ENCODE results near the gene NTN5. TPM values are rescaled to one million over a fixed set of nuclear protein-coding genes. Genes with fewer than 3 reads are reported as not detected.

NTN5 gene
- total and polyA plus RNA-seq, 2 donors from 2014 or later: 0.52 to 0.85 TPM

DNA sequence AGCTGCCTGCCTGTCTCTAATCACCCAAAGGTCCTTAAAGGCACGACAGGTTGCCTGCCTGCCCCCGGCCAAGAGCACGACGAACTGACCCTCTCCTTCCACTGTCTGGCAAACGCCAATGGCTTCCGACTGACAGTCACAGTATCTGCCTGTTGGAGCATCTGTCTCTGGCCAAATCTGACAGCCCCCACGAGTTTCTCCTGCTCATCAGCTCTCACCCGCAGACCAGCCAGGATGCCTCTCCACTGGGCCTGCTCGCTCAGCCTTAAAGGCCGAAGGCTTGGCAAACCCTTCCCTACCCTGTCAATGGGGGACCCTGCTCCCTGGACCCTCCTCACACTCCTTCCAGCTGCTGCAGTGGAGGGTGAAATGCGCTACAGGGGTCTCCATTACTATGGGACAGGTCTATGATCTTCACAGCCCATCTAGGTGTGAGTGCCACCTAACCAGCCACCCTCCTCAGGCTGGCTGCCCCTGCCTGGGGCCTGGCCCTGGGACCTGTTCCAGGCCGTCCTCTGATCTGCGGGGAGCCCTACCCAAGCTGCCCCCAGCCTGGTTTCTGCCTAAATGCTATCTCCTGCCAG lies 58.9 kb downstream of the NTN5 start:
- intact Hi-C loops (cut with DNase I): no loop called here
- Histone ChIP-seq H3K27ac (ENCODE audit: low read depth in 2 of 2, low read length in 2 of 2) (no peak overlapping the region), H3K4me3 (ENCODE audit: low read length in 3 of 3) (no peak overlapping the region), H3K27me3 (ENCODE audit: control insufficient read depth, insufficient read depth, low read length) (no peaks in the 10 kb centered on the region), H3K9ac (ENCODE audit: low read length in 3 of 3) (no peak overlapping the region), H3K4me1 (ENCODE audit: control insufficient read depth in 2 of 3, insufficient read depth in 2 of 3, low read depth in 1 of 3, low read length in 3 of 3) (peaks cover 0 to 18% (median 9%) of the 10 kb centered on the region in 3 donors), H3K9me3 (ENCODE audit: control insufficient read depth in 2 of 3, insufficient read depth in 1 of 3, low read length in 3 of 3) (no peaks in the 10 kb centered on the region), H3K36me3 (ENCODE audit: control insufficient read depth in 2 of 3, insufficient read depth in 3 of 3, low read length in 3 of 3) (peaks cover 0 to 18% (median 11%) of the 10 kb centered on the region in 3 donors)
- TF ChIP-seq, protein P1, sequence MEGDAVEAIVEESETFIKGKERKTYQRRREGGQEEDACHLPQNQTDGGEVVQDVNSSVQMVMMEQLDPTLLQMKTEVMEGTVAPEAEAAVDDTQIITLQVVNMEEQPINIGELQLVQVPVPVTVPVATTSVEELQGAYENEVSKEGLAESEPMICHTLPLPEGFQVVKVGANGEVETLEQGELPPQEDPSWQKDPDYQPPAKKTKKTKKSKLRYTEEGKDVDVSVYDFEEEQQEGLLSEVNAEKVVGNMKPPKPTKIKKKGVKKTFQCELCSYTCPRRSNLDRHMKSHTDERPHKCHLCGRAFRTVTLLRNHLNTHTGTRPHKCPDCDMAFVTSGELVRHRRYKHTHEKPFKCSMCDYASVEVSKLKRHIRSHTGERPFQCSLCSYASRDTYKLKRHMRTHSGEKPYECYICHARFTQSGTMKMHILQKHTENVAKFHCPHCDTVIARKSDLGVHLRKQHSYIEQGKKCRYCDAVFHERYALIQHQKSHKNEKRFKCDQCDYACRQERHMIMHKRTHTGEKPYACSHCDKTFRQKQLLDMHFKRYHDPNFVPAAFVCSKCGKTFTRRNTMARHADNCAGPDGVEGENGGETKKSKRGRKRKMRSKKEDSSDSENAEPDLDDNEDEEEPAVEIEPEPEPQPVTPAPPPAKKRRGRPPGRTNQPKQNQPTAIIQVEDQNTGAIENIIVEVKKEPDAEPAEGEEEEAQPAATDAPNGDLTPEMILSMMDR (IDR thresholded peaks at IDR 0.05; ENCODE audit: borderline replicate concordance, extremely low read depth, insufficient read depth): no peak
- DNase-seq (no peak), FAIRE-seq (no peak)

DNA sequence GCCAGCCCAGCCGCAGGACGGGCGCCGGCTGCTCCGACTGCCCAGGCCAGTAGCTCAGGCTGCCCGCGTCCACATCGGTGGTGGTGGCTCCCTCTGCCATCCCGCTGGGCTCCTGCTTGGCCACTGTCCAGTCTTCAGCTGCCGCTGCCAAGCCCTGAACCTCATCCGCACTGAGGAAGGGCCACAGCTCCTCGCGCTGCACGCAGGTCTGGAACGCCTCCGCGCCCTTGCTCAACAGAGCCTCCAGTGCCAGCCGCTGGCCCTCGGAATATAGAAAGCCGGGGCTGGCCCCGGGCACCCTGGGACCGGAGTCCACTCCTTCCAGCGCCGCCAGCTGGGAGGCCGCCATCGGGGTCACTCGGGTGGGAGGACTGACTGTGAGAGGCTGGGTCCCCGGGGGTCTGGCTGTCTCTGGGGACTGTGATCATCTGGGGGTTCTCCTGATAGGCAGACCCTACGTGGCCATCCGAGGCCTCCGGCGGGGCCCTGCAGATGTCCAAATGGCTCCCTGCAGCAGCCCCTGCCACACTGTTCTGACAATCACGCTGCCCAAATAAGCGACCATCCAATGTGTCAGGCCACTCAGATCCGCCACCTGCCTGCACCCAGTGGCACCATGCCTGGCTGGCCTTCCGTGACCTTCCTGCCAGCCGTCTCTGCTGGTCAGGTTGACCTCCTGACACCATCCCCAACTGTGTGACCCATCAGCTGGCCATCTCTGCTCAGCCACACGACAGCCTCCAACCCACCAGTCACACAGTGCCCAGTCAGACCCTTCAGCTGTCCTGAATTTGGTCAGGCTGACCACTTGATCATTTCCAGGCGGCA lies 59.6 kb downstream of the NTN5 start:
- peak in 1 of 5 donors; percentile 50 for DNase-seq
- TF ChIP-seq, protein P1 (IDR thresholded peaks at IDR 0.05; ENCODE audit: borderline replicate concordance, extremely low read depth, insufficient read depth): no peak
- H3K9ac ChIP-seq (ENCODE audit: low read length in 3 of 3): no peak overlapping the region

DNA sequence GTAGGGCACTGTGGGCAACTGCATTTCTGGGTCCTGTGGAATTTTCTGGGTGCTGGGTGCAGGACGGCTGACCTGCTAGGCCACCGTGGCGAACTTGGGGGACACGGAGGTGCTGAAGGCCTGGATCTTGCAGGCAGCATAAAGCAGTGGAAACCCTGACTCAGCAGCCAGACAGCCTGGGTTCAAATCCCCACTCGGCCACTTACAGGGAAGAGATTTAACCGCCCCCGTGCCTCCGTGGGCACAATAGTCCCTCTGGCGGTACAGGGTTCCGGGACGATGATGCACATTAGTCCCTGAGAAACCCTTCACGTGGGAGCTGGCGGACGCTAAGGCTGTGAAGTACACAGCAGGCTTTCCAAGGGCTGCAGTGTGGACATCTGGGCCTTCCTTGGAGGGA lies 60.9 kb downstream of the NTN5 start:
- Histone ChIP-seq H3K4me3 (ENCODE audit: low read length in 3 of 3) (no peak overlapping the region), H3K4me1 (ENCODE audit: control insufficient read depth in 2 of 3, insufficient read depth in 2 of 3, low read depth in 1 of 3, low read length in 3 of 3) (peaks cover 0 to 4% (median 0%) of the 10 kb centered on the region in 3 donors), H3K36me3 (ENCODE audit: control insufficient read depth in 2 of 3, insufficient read depth in 3 of 3, low read length in 3 of 3) (peaks cover 0 to 12% (median 11%) of the 10 kb centered on the region in 3 donors), H3K9ac (ENCODE audit: low read length in 3 of 3) (no peak overlapping the region), H3K27ac (ENCODE audit: low read depth in 2 of 2, low read length in 2 of 2) (no peak overlapping the region), H3K9me3 (ENCODE audit: control insufficient read depth in 2 of 3, insufficient read depth in 1 of 3, low read length in 3 of 3) (no peaks in the 10 kb centered on the region), H3K27me3 (ENCODE audit: control insufficient read depth, insufficient read depth, low read length) (no peaks in the 10 kb centered on the region)
- TF ChIP-seq, protein P1 (IDR thresholded peaks at IDR 0.05; ENCODE audit: borderline replicate concordance, extremely low read depth, insufficient read depth): no peak
- FAIRE-seq (no peak), DNase-seq (no peak)
- intact Hi-C loops (cut with DNase I): no loop called here

More for the DNA sequence above, 59.6 kb downstream of the NTN5 start:
- H3K27ac ChIP-seq (ENCODE audit: low read depth in 2 of 2, low read length in 2 of 2): no peak overlapping the region
- no peak overlapping the region for H3K4me3 ChIP-seq (ENCODE audit: low read length in 3 of 3)
- H3K4me1 ChIP-seq (ENCODE audit: control insufficient read depth in 2 of 3, insufficient read depth in 2 of 3, low read depth in 1 of 3, low read length in 3 of 3): peaks cover 0 to 16% (median 9%) of the 10 kb centered on the region in 3 donors
- FAIRE-seq: no peak
- intact Hi-C loops (cut with DNase I): no loop called here
- H3K9me3 ChIP-seq (ENCODE audit: control insufficient read depth in 2 of 3, insufficient read depth in 1 of 3, low read length in 3 of 3): no peaks in the 10 kb centered on the region
- no peaks in the 10 kb centered on the region for H3K27me3 ChIP-seq (ENCODE audit: control insufficient read depth, insufficient read depth, low read length)
- H3K36me3 ChIP-seq (ENCODE audit: control insufficient read depth in 2 of 3, insufficient read depth in 3 of 3, low read length in 3 of 3): peaks cover 0 to 18% (median 11%) of the 10 kb centered on the region in 3 donors

Other genes starting within 250 kb of the NTN5 start
- gene GRWD1, start 227.0 kb downstream of the NTN5 start, total RNA-seq: 34.0 TPM
- 19.0 TPM for gene GRWD1, start 227.0 kb downstream of the NTN5 start, polyA plus RNA-seq (ENCODE audit: insufficient read depth, low read depth, low replicate concordance)
- gene KCNJ14, start 217.4 kb downstream of the NTN5 start, total RNA-seq: 1.0 TPM
- 0.28 TPM for gene KCNJ14, start 217.4 kb downstream of the NTN5 start, polyA plus RNA-seq (ENCODE audit: insufficient read depth, low read depth, low replicate concordance)
- gene CYTH2, start 203.6 kb downstream of the NTN5 start, total RNA-seq: 96.1 TPM
- gene CYTH2, start 203.6 kb downstream of the NTN5 start, polyA plus RNA-seq (ENCODE audit: insufficient read depth, low read depth, low replicate concordance): 51.0 TPM
- 8.4 TPM for gene LMTK3, start 161.2 kb downstream of the NTN5 start, total RNA-seq
- 4.2 TPM for gene LMTK3, start 161.2 kb downstream of the NTN5 start, polyA plus RNA-seq (ENCODE audit: insufficient read depth, low read depth, low replicate concordance)
- gene SULT2B1, start 120.8 kb downstream of the NTN5 start, total RNA-seq: 2.3 TPM
- gene SULT2B1, start 120.8 kb downstream of the NTN5 start, polyA plus RNA-seq (ENCODE audit: insufficient read depth, low read depth, low replicate concordance): 2.3 TPM
- not detected for gene SPACA4, start 66.3 kb downstream of the NTN5 start, total RNA-seq
- gene SPACA4, start 66.3 kb downstream of the NTN5 start, polyA plus RNA-seq (ENCODE audit: insufficient read depth, low read depth, low replicate concordance): not detected
- gene FAM83E, start 57.9 kb downstream of the NTN5 start, total RNA-seq: 15.9 TPM
- gene FAM83E, start 57.9 kb downstream of the NTN5 start, polyA plus RNA-seq (ENCODE audit: insufficient read depth, low read depth, low replicate concordance): 0.41 TPM
- 986 TPM for gene RPL18, start 53.8 kb downstream of the NTN5 start, total RNA-seq
- 1,596 TPM for gene RPL18, start 53.8 kb downstream of the NTN5 start, polyA plus RNA-seq (ENCODE audit: insufficient read depth, low read depth, low replicate concordance)
- gene SPHK2, start 53.5 kb downstream of the NTN5 start, total RNA-seq: 23.3 TPM
- 37.2 TPM for gene SPHK2, start 53.5 kb downstream of the NTN5 start, polyA plus RNA-seq (ENCODE audit: insufficient read depth, low read depth, low replicate concordance)
- gene DBP, start 35.6 kb downstream of the NTN5 start, total RNA-seq: 14.5 TPM
- 20.4 TPM for gene DBP, start 35.6 kb downstream of the NTN5 start, polyA plus RNA-seq (ENCODE audit: insufficient read depth, low read depth, low replicate concordance)
- 11.6 TPM for gene CA11, start 26.8 kb downstream of the NTN5 start, total RNA-seq
- 42.3 TPM for gene CA11, start 26.8 kb downstream of the NTN5 start, polyA plus RNA-seq (ENCODE audit: insufficient read depth, low read depth, low replicate concordance)
- gene FUT2, start 23.0 kb upstream of the NTN5 start, total RNA-seq: 5.8 TPM
- 0.28 TPM for gene FUT2, start 23.0 kb upstream of the NTN5 start, polyA plus RNA-seq (ENCODE audit: insufficient read depth, low read depth, low replicate concordance)
- 2.2 TPM for gene MAMSTR, start 46.7 kb upstream of the NTN5 start, total RNA-seq
- 3.6 TPM for gene MAMSTR, start 46.7 kb upstream of the NTN5 start, polyA plus RNA-seq (ENCODE audit: insufficient read depth, low read depth, low replicate concordance)
- gene RASIP1, start 67.6 kb upstream of the NTN5 start, total RNA-seq: 23.3 TPM
- gene RASIP1, start 67.6 kb upstream of the NTN5 start, polyA plus RNA-seq (ENCODE audit: insufficient read depth, low read depth, low replicate concordance): 13.6 TPM
- gene IZUMO1, start 73.9 kb upstream of the NTN5 start, total RNA-seq: 0.79 TPM
- not detected for gene IZUMO1, start 73.9 kb upstream of the NTN5 start, polyA plus RNA-seq (ENCODE audit: insufficient read depth, low read depth, low replicate concordance)
- gene FUT1, start 79.6 kb upstream of the NTN5 start, total RNA-seq: 4.3 TPM
- 2.3 TPM for gene FUT1, start 79.6 kb upstream of the NTN5 start, polyA plus RNA-seq (ENCODE audit: insufficient read depth, low read depth, low replicate concordance)
- gene FGF21, start 82.5 kb upstream of the NTN5 start, total RNA-seq: not detected
- gene FGF21, start 82.5 kb upstream of the NTN5 start, polyA plus RNA-seq (ENCODE audit: insufficient read depth, low read depth, low replicate concordance): not detected
- gene BCAT2, start 138.0 kb upstream of the NTN5 start, total RNA-seq: 55.3 TPM
- gene BCAT2, start 138.0 kb upstream of the NTN5 start, polyA plus RNA-seq (ENCODE audit: insufficient read depth, low read depth, low replicate concordance): 69.4 TPM
- gene HSD17B14, start 163.5 kb upstream of the NTN5 start, total RNA-seq: 5.2 TPM
- gene HSD17B14, start 163.5 kb upstream of the NTN5 start, polyA plus RNA-seq (ENCODE audit: insufficient read depth, low read depth, low replicate concordance): 141 TPM
- gene PLEKHA4, start 195.6 kb upstream of the NTN5 start, total RNA-seq: 79.1 TPM
- gene PLEKHA4, start 195.6 kb upstream of the NTN5 start, polyA plus RNA-seq (ENCODE audit: insufficient read depth, low read depth, low replicate concordance): 22.9 TPM
- gene PPP1R15A, start 199.4 kb upstream of the NTN5 start, total RNA-seq: 45.1 TPM
- 24.7 TPM for gene PPP1R15A, start 199.4 kb upstream of the NTN5 start, polyA plus RNA-seq (ENCODE audit: insufficient read depth, low read depth, low replicate concordance)
- not detected for gene TULP2, start 225.7 kb upstream of the NTN5 start, total RNA-seq
- not detected for gene TULP2, start 225.7 kb upstream of the NTN5 start, polyA plus RNA-seq (ENCODE audit: insufficient read depth, low read depth, low replicate concordance)
- gene NUCB1, start 227.3 kb upstream of the NTN5 start, total RNA-seq: 265 TPM
- gene NUCB1, start 227.3 kb upstream of the NTN5 start, polyA plus RNA-seq (ENCODE audit: insufficient read depth, low read depth, low replicate concordance): 503 TPM

Measured in kidney (tissue), 14 donors.